ENCODE results near the gene PWWP2B. TPM values are rescaled to one million over a fixed set of nuclear protein-coding genes. Genes with fewer than 3 reads are reported as not detected.
"Not testable (repeated sequence)": the region's sequence is repeated elsewhere in the genome, so short reads cannot be mapped to it uniquely, and the experiment has no call there.

Gene PWWP2B
- total RNA-seq, 4 donors from 2014 or later, result 14.5 to 35.4 (median 27.3) TPM

DNA sequence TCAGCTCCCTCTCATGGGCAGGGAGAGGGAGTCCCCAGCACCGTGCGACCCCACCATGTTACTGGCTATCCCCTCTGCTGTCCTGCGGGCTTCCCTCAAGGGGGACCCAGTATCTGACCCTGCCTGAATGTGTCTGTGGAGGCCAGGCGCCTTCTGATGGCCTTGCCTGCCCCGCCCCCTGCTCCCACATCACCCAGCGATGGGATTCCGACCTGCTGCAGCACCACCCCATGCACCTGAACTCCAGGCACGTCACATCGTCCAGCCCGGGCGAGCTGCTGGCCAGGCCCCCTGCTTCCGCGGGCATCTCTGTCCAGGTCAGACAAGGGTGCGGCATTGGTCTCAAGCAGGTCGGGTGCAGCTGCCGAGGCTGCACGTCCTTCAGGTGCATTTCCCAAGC lies 46.1 kb upstream of the PWWP2B start:
- Histone ChIP-seq H3K36me3 (peaks cover 0 to 8% of the 10 kb centered on the region in 2 donors), H3K27me3 (no peaks in the 10 kb centered on the region), H3K4me3 (replicated peaks in 1 of 3) (no peak overlapping the region), H3K9me3 (no peaks in the 10 kb centered on the region), H3K27ac (no peak overlapping the region), H3K4me1 (no peaks in the 10 kb centered on the region)
- DNase-seq, result no peak
- TF ChIP-seq, protein P1, sequence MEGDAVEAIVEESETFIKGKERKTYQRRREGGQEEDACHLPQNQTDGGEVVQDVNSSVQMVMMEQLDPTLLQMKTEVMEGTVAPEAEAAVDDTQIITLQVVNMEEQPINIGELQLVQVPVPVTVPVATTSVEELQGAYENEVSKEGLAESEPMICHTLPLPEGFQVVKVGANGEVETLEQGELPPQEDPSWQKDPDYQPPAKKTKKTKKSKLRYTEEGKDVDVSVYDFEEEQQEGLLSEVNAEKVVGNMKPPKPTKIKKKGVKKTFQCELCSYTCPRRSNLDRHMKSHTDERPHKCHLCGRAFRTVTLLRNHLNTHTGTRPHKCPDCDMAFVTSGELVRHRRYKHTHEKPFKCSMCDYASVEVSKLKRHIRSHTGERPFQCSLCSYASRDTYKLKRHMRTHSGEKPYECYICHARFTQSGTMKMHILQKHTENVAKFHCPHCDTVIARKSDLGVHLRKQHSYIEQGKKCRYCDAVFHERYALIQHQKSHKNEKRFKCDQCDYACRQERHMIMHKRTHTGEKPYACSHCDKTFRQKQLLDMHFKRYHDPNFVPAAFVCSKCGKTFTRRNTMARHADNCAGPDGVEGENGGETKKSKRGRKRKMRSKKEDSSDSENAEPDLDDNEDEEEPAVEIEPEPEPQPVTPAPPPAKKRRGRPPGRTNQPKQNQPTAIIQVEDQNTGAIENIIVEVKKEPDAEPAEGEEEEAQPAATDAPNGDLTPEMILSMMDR (IDR thresholded peaks at IDR 0.05), result no peak
- TF ChIP-seq POLR2A (IDR thresholded peaks at IDR 0.05), result no peak
- 93 to 97% methylated on average over 9 to 14 of the region's 17 CpGs for WGBS, 2 donors
- intact Hi-C loops (cut with DNase I), result no loop called here

DNA sequence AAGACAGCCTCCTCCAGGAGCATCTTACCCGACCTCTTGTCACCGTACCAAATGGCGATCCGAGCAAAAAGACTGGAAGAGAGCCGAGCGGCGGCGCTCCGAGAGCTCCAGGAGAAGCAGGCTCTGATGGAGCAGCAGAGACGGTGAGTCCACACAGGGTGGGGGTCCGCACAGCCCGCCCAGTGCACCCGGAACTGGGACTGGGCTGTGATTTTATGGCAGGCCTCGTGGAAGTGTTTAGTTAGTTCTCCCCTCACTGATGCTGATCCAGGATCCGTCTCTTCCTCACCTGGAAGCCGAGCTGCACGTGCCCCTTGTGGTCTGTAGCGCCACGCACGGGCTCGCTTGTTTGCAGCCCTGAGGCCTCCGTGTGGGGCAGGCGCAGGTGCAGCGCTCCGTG lies 45.4 kb upstream of the PWWP2B start:
- Histone ChIP-seq H3K9me3 (no peaks in the 10 kb centered on the region), H3K27ac (no peak overlapping the region), H3K27me3 (no peaks in the 10 kb centered on the region), H3K4me1 (no peaks in the 10 kb centered on the region), H3K36me3 (peaks cover 0 to 8% of the 10 kb centered on the region in 2 donors), H3K4me3 (replicated peaks in 1 of 3) (no peak overlapping the region)
- DNase-seq, result no peak
- intact Hi-C loops (cut with DNase I), result loop anchor here (2.0 kb wide), 1 partner anchor 129 kb away; no protein-coding TSS in a partner anchor
- WGBS, 2 donors, result 90 to 93% methylated on average over 17 to 24 of the region's 25 CpGs
- TF ChIP-seq, protein P1 (IDR thresholded peaks at IDR 0.05), result no peak
- no peak for TF ChIP-seq POLR2A (IDR thresholded peaks at IDR 0.05)

DNA sequence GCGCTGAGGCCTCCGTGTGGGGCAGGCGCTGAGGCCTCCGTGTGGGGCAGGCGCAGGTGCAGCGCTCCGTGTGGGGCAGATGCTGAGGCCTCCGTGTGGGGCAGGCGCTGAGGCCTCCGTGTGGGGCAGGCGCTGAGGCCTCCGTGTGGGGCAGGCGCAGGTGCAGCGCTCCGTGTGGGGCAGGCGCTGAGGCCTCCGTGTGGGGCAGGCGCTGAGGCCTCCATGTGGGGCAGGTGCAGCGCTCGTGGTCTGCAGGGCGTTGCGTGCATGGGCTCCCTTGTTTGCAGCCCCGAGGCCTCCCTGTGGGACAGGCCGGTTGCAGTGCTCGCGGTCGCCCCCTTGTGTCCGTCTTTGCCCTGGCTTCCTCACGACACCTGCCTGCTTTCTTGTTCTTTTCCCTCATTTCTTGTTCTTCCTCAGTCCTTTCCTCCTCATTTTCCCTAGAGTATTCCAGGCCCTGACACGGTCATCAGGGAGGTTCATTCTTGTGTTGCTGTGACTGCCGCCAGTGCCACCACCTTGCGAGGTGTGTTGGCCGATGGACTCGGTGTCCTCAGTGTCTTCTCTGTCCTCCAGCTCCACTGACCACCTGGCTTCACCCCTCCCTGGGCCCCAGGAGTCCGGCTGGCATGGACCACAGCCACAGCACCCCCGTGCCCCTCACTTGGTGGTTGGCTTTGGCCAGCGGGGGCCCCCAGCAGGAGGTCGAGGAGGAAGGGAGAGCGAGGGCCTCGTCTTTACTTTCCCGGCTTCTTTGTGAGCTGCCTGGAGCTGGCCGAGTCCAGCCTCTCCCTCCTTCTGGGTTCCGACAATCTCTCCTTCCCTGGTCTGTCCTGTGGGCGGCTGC lies 44.3 kb upstream of the PWWP2B start:
- not testable (repeated sequence) for H3K36me3 ChIP-seq; H3K4me1 ChIP-seq; H3K27me3 ChIP-seq; H3K27ac ChIP-seq; H3K9me3 ChIP-seq; H3K4me3 ChIP-seq (replicated peaks in 1 of 3)
- TF ChIP-seq, protein P1 (IDR thresholded peaks at IDR 0.05), result peak; percentile 50 to 75 (median 68)
- peak; percentile 59 to 66 for DNase-seq
- intact Hi-C loops (cut with DNase I), result loop anchor here (2.0 kb wide), 1 partner anchor 130 kb away; no protein-coding TSS in a partner anchor
- 54 to 58% methylated on average over 26 to 30 of the region's 44 CpGs for WGBS, 2 donors

DNA sequence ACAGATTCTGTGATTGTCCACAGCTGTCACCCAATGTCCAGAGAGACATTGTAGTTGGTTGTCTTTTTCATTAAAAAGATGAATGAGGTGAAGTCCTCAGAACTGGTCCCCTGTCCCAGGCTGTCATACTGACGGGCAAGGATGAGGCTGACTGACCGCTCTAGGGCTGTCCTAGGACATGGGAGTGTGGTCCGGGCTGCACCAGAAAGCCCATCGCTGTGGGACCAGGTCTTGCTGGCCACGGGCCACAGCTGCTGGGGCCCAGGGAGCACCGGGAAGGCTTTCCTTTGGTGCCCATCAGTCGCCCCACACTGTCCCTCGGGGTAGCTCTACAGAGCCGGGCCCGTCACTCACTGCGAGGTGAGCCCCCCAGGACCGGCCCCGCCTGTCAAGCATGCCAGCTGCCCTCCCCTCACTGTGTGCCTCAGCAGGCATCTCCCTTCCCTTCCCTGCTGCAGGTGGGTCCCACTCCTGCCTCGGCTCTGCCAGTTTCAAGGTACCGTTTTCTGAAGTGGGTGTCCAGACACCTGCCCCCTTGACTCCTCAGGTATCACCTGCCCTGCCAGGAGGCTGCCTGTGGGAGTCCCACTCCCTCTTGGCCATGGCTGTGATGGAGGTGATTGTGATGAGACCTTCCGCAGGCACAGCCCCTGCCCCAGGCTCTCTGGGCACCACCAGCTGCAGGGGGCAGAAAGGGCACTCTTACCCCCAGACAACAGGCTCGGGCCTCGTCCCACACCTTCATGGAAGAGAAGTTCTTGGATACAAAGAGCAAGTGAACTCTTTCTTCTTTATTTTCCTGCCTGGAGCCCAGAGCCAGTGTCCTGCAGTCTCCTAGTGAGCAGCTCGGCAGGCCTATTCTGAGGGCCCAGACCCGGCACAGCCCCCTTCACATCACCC lies 43.3 kb upstream of the PWWP2B start:
- WGBS, 2 donors, result 80 to 93% methylated on average over 7 to 14 of the region's 20 CpGs
- DNase-seq, result no peak
- H3K4me1 ChIP-seq, result no peaks in the 10 kb centered on the region
- intact Hi-C loops (cut with DNase I), result loop anchor here (2.0 kb wide), 1 partner anchor 131 kb away; no protein-coding TSS in a partner anchor
- no peaks in the 10 kb centered on the region for H3K27me3 ChIP-seq
- no peaks in the 10 kb centered on the region for H3K9me3 ChIP-seq
- H3K27ac ChIP-seq, result no peak overlapping the region
- H3K36me3 ChIP-seq, result peaks cover 0 to 5% of the 10 kb centered on the region in 2 donors
- no peak overlapping the region for H3K4me3 ChIP-seq (replicated peaks in 1 of 3)
- no peak for TF ChIP-seq POLR2A (IDR thresholded peaks at IDR 0.05)
- TF ChIP-seq, protein P1 (IDR thresholded peaks at IDR 0.05), result no peak
